Measurements from ENCODE around the gene SEC22C. TPM values are rescaled to one million over a fixed set of nuclear protein-coding genes. Genes with fewer than 3 reads are reported as not detected.

Gene SEC22C
- total RNA-seq, 4 donors from 2014 or later = 20.5 to 35.6 (median 30.8) TPM

- TF ChIP-seq, protein P1, sequence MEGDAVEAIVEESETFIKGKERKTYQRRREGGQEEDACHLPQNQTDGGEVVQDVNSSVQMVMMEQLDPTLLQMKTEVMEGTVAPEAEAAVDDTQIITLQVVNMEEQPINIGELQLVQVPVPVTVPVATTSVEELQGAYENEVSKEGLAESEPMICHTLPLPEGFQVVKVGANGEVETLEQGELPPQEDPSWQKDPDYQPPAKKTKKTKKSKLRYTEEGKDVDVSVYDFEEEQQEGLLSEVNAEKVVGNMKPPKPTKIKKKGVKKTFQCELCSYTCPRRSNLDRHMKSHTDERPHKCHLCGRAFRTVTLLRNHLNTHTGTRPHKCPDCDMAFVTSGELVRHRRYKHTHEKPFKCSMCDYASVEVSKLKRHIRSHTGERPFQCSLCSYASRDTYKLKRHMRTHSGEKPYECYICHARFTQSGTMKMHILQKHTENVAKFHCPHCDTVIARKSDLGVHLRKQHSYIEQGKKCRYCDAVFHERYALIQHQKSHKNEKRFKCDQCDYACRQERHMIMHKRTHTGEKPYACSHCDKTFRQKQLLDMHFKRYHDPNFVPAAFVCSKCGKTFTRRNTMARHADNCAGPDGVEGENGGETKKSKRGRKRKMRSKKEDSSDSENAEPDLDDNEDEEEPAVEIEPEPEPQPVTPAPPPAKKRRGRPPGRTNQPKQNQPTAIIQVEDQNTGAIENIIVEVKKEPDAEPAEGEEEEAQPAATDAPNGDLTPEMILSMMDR (IDR thresholded peaks at IDR 0.05) = no peak
- TF ChIP-seq POLR2A (IDR thresholded peaks at IDR 0.05) = no peak
- DNase-seq (ENCODE audit: low spot score in 2 of 2) = peak in 1 of 2 donors; percentile 78
Measured at GRCh38 chr3:42500091-42500490, 81.7 kb downstream of the SEC22C start.

DNA sequence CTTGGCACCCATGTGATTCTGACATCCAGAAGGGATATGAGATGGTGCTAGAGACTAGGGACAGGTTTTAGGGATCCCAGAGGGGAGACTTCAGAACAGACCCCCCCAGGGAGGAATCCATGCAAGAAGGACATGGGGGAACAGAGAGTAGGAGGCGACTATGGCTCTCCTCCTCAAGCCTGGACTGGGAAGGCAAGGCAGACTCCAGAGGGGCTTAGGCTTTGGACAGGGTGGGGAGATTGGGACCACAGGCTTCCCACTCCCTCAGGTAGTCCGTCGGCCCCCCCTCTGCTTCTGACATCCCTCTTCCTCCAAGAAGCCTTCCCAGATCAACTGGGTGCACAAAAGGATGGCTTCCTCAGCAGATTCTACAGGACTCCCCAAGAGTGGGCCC, 82.3 kb downstream of the SEC22C start:
- DNase-seq (ENCODE audit: low spot score in 2 of 2) = peak; percentile 10 to 68
- TF ChIP-seq, protein P1 (IDR thresholded peaks at IDR 0.05) = no peak
- no peak for TF ChIP-seq POLR2A (IDR thresholded peaks at IDR 0.05)
- intact Hi-C loops (cut with DNase I; ENCODE audit: low total_unique reads) = loop anchor here (5.0 kb wide), 1 partner anchor 43 kb away; no protein-coding TSS in a partner anchor
- no peak overlapping the region for H3K4me3 ChIP-seq (ENCODE audit: low read depth, poor library complexity, severe bottlenecking)
- WGBS, 2 donors = 81 to 94% methylated on average over 3 of the region's 3 CpGs

More at GRCh38 chr3:42500091-42500490, 81.7 kb downstream of the SEC22C start:
- H3K4me3 ChIP-seq (ENCODE audit: low read depth, poor library complexity, severe bottlenecking) = no peak overlapping the region
- WGBS, 2 donors = 44 to 60% methylated on average over 2 of the region's 2 CpGs
- intact Hi-C loops (cut with DNase I; ENCODE audit: low total_unique reads) = no loop called here

- WGBS, 2 donors = 52 to 76% methylated on average over 13 of the region's 13 CpGs
- no peak for TF ChIP-seq POLR2A (IDR thresholded peaks at IDR 0.05)
- TF ChIP-seq, protein P1 (IDR thresholded peaks at IDR 0.05) = no peak
- intact Hi-C loops (cut with DNase I; ENCODE audit: low total_unique reads) = loop anchor here (5.0 kb wide), 1 partner anchor 43 kb away; no protein-coding TSS in a partner anchor
- DNase-seq (ENCODE audit: low spot score in 2 of 2) = peak; percentile 13 to 77
- H3K4me3 ChIP-seq (ENCODE audit: low read depth, poor library complexity, severe bottlenecking) = no peak overlapping the region
Measured at GRCh38 chr3:42498791-42499477, 82.8 kb downstream of the SEC22C start.

DNA sequence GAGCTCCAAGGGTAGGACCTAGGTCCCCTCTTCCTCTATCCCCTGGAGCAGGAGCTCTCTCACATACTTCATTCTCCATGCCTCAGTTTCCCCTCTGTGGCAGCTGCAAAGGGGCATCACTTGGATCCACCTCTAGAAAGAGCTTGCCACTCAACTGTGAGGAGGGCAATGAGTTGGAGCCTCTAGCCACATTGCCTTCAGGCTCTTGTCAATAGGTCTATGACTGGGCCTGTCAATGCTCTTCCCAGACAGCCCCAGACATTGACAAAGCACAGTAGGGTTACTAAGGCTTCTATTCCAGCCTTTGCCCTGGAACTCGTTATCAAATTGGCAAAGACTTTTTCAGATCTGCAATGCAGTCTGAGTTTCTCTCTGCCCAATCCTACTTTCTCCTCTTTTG, 83.7 kb downstream of the SEC22C start:
- WGBS, 2 donors = 52 to 65% methylated on average over 1 of the region's 1 CpG
- TF ChIP-seq, protein P1 (IDR thresholded peaks at IDR 0.05) = no peak
- no peak for TF ChIP-seq POLR2A (IDR thresholded peaks at IDR 0.05)
- intact Hi-C loops (cut with DNase I; ENCODE audit: low total_unique reads) = loop anchor here (5.0 kb wide), 1 partner anchor 44 kb away; no protein-coding TSS in a partner anchor
- H3K4me3 ChIP-seq (ENCODE audit: low read depth, poor library complexity, severe bottlenecking) = no peak overlapping the region
- DNase-seq (ENCODE audit: low spot score in 2 of 2) = peak; percentile 10 to 49

Other genes with a start within 250 kb of the SEC22C start
- not detected for gene LYZL4, start 171.4 kb downstream of the SEC22C start, total RNA-seq
- 100 to 1,000 TPM in 1 of 4 donors, 10 to 100 TPM in 3; 69.9 to 110 (median 70.8) TPM for gene VIPR1, start 79.3 kb downstream of the SEC22C start, total RNA-seq
- gene SS18L2, start 8.9 kb upstream of the SEC22C start, total RNA-seq = 10 to 100 TPM; 12.6 to 23.5 (median 17.6) TPM
- 10 to 100 TPM; 33.8 to 82.3 (median 49.6) TPM for gene NKTR, start 18.7 kb upstream of the SEC22C start, total RNA-seq
- 10 to 100 TPM; 14.4 to 25.8 (median 21.2) TPM for gene ZBTB47, start 71.7 kb upstream of the SEC22C start, total RNA-seq
- not detected for gene KLHL40, start 103.6 kb upstream of the SEC22C start, total RNA-seq
- gene HHATL, start 120.8 kb upstream of the SEC22C start, total RNA-seq = 1 to 10 TPM in 2 of 4 donors, under 1 TPM in 1, not detected in 1; 0.34 to 6.1 (median 1.5) TPM
- under 1 TPM in 1 of 4 donors, not detected in 3; 0.06 TPM for gene CCDC13, start 191.3 kb upstream of the SEC22C start, total RNA-seq
- 100 to 1,000 TPM in 3 of 4 donors, 10 to 100 TPM in 1; 45.1 to 123 (median 114) TPM for gene HIGD1A, start 222.5 kb upstream of the SEC22C start, total RNA-seq
- gene ACKR2, start 227.5 kb upstream of the SEC22C start, total RNA-seq = 1 to 10 TPM; 3.7 to 6.3 (median 4.5) TPM